NT2/D1 (cell line): ENCODE measurements around the gene TMPRSS2.

Experiments used
- YY1 ChIP-seq: IDR thresholded peaks from 2 replicates; pipeline ENCODE4 v1.6.1; 2011; ENCODE audit not compliant: insufficient read length, insufficient read depth
- ZNF274 ChIP-seq: IDR thresholded peaks from 2 replicates; pipeline ENCODE4 v1.6.1; 2011; ENCODE audit warnings: mild to moderate bottlenecking, low read depth, low read length

DNA sequence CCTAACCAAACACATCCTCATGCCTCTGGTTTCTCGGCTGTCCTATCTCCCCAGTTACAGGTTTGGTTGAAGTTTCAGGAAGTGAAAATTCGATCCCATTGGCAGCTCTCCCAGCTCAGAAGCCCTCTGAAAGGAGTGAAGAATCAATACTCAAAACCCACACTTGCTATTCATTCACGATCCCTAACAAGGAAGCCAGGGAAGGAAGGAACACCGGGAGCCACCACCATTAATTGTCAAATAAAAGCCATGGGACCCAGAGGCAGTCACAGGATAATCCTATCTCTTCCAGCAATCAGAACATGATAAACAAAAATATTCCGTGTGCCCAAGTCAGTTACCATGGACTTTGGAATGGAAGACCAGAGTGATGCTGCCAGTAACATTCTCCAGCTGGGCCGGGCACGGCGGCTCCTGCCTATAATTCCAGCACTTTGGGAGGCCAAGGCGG, 7.0 kb downstream of the TMPRSS2 start:
- TF ChIP-seq ZNF274 (no peak), YY1 (no peak)
